Measurements from ENCODE around the gene SRSF6. TPM values are rescaled to one million over a fixed set of nuclear protein-coding genes. Genes with fewer than 3 reads are reported as not detected.

SRSF6 gene
- total RNA-seq, 2 experiments from 2014 or later: 66.9 to 176 TPM

DNA sequence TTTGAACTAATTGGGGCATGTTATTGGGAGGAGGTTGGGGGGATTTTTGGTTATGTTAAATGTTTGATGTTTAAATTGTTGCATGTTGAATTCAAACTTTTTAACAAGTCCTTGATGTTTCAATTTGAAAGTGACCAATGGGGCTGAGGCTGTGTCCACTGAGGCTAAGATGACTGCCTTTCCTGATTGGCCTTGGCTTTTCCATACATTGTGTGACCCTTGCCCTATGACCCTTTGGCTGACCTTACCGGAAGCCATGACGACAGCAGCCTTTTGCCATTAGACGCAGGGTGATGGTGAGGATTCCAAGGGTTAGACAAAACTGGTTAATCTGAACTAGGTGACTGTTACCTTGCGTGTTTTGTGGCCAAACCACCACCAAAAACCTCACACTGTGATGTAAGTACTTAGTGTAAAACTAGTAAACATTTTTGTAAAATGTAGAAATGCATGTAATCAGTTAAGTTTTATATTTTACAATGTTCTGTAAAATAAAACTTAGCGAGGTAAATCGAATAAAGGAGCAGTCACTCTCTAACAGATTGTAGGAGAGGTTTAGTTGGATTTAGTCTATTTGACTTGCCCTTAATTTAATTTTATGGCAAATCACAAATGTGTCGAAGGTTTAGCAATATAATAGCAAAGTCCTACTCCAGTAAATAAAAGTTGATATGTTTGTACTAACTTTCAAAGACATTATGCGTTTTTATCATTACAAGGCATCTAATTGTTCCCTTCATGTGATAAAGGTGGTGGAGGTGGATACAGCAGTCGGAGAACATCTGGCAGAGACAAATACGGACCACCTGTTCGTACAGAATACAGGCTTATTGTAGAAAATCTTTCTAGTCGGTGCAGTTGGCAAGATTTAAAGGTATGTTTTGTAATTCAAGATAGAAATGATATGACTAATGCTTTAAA lies 1.6 kb downstream of the SRSF6 start:
- peak; percentile 17 for DNase-seq (ENCODE audit: low spot score)
- no TSS peak for BruUV-seq (replicated peaks)
- Histone ChIP-seq H3K4me3 (ENCODE audit: low read depth, low read length, poor library complexity, severe bottlenecking) (peak overlapping the region; percentile 99), H3K79me2 (ENCODE audit: insufficient read depth, low read depth, low read length) (peaks cover 62% of the 10 kb centered on the region), H3K4me2 (ENCODE audit: low read length) (peak overlapping the region; percentile 76), H3K36me3 (ENCODE audit: insufficient read depth, low read length) (peaks cover 59% of the 10 kb centered on the region), H4K20me1 (ENCODE audit: insufficient read depth, low read length) (peaks cover 39% of the 10 kb centered on the region), H3K27ac (ENCODE audit: low read depth, low read length, poor library complexity, severe bottlenecking) (peak overlapping the region; percentile 88), H3K9me2 (ENCODE audit: insufficient read depth, low read length) (no peaks in the 10 kb centered on the region), H3K4me1 (ENCODE audit: insufficient read depth, low read length, poor library complexity, severe bottlenecking) (peaks cover 19% of the 10 kb centered on the region), H2AFZ (ENCODE audit: low read length) (no peak overlapping the region), H3K9me3 (ENCODE audit: low read length) (no peaks in the 10 kb centered on the region; the same call in 1 of the 2 replicates)
- CTCF ChIA-PET (ENCODE audit: unreplicated experiment): no interaction called here
- intact Hi-C loops (cut with micrococcal nuclease; ENCODE audit: unreplicated experiment): loop anchor here (2.0 to 5.0 kb wide), 4 partner anchors 56 to 1767 kb away; no protein-coding TSS in a partner anchor
- no peak for TF ChIP-seq CTCF (conservative IDR thresholded peaks at IDR 0.05; ENCODE audit: low read length)
- no peak for TF ChIP-seq EZH2phosphoT487 (IDR thresholded peaks at IDR 0.05; ENCODE audit: borderline replicate concordance, low read depth, low read length)
- POLR2A ChIA-PET: no interaction called here

GRCh38 chr20:43460172-43460829 lies 2.6 kb downstream of the SRSF6 start:
- H2AFZ ChIP-seq (ENCODE audit: low read length): no peak overlapping the region
- no peak for TF ChIP-seq EZH2phosphoT487 (IDR thresholded peaks at IDR 0.05; ENCODE audit: borderline replicate concordance, low read depth, low read length)
- TF ChIP-seq CTCF (conservative IDR thresholded peaks at IDR 0.05; ENCODE audit: low read length): no peak
- H3K4me3 ChIP-seq (ENCODE audit: low read depth, low read length, poor library complexity, severe bottlenecking): no peak overlapping the region
- peaks cover 69% of the 10 kb centered on the region for H3K36me3 ChIP-seq (ENCODE audit: insufficient read depth, low read length)
- ChIA-PET CTCF (ENCODE audit: unreplicated experiment) (no interaction called here), POLR2A (interaction anchor here (0.6 kb wide), 1 partner anchor 258 kb away, joined by 9 read pairs; no protein-coding TSS in a partner anchor)
- H3K9me3 ChIP-seq (ENCODE audit: low read length): no peaks in the 10 kb centered on the region; the same call in 1 of the 2 replicates
- H3K4me1 ChIP-seq (ENCODE audit: insufficient read depth, low read length, poor library complexity, severe bottlenecking): peaks cover 19% of the 10 kb centered on the region
- intact Hi-C loops (cut with micrococcal nuclease; ENCODE audit: unreplicated experiment): no loop called here
- H3K4me2 ChIP-seq (ENCODE audit: low read length): no peak overlapping the region
- no peaks in the 10 kb centered on the region for H3K9me2 ChIP-seq (ENCODE audit: insufficient read depth, low read length)
- DNase-seq (ENCODE audit: low spot score): no peak
- peaks cover 64% of the 10 kb centered on the region for H3K79me2 ChIP-seq (ENCODE audit: insufficient read depth, low read depth, low read length)
- BruUV-seq (replicated peaks): no TSS peak
- no peak overlapping the region for H3K27ac ChIP-seq (ENCODE audit: low read depth, low read length, poor library complexity, severe bottlenecking)
- H4K20me1 ChIP-seq (ENCODE audit: insufficient read depth, low read length): peaks cover 39% of the 10 kb centered on the region

Data from OCI-LY7 (cell line).